GM06990 (cell line): ENCODE measurements around the gene CLSTN2.

Source experiments
- DNase-seq: peaks from one replicate; pipeline ENCODE4 v3.0.0-alpha.2; 2011; ENCODE audit not compliant: insufficient read length; ENCODE audit errors: extremely low read depth
- H3K27me3 ChIP-seq: replicated peaks from 2 replicates; pipeline ENCODE4 v1.6.0; 2011; ENCODE audit warnings: low read length; ENCODE audit not compliant: control insufficient read depth, insufficient read depth
- H3K36me3 ChIP-seq: 2 replicates; pipeline ENCODE4 v1.5.1; 2011; ENCODE audit warnings: low read length; ENCODE audit not compliant: control insufficient read depth, insufficient read depth
- H3K4me3 ChIP-seq: replicated peaks from 2 replicates; pipeline ENCODE4 v1.5.1; 2011; ENCODE audit warnings: low read depth, mild to moderate bottlenecking, control low read depth, low read length
- CTCF ChIP-seq: IDR thresholded peaks from 2 replicates; pipeline ENCODE4 v1.5.1; 2011; ENCODE audit warnings: low read length, control low read depth, mild to moderate bottlenecking, inconsistent platforms; ENCODE audit not compliant: insufficient read depth, poor library complexity, severe bottlenecking

The CLSTN2 gene

GRCh38 chr3:139928708-139929505 is 6.1 kb upstream of the CLSTN2 start:
- Histone ChIP-seq H3K27me3 (peaks cover 2% of the 10 kb centered on the region), H3K4me3 (no peak overlapping the region), H3K36me3 (no peaks in the 10 kb centered on the region)
- DNase-seq = no peak
- no peak for TF ChIP-seq CTCF

- DNase-seq = no peak
- peaks cover 2% of the 10 kb centered on the region for H3K27me3 ChIP-seq
- H3K36me3 ChIP-seq = no peaks in the 10 kb centered on the region
- no peak overlapping the region for H3K4me3 ChIP-seq
- no peak for TF ChIP-seq CTCF
These were observed 4.8 kb upstream of the CLSTN2 start for GRCh38 chr3:139930211-139930610.

GRCh38 chr3:139933766-139934165 is 1.2 kb upstream of the CLSTN2 start:
- peaks cover 4% of the 10 kb centered on the region for H3K27me3 ChIP-seq

GRCh38 chr3:139934613-139935015 is 371 bp upstream of the CLSTN2 start:
- peak; percentile 9 for DNase-seq
- TF ChIP-seq CTCF = peak; percentile 46
- Histone ChIP-seq H3K36me3 (no peaks in the 10 kb centered on the region), H3K4me3 (no peak overlapping the region; the same call in 1 of the 2 replicates), H3K27me3 (peaks cover 4% of the 10 kb centered on the region)

More at GRCh38 chr3:139933766-139934165, 1.2 kb upstream of the CLSTN2 start:
- H3K36me3 ChIP-seq = no peaks in the 10 kb centered on the region
- H3K4me3 ChIP-seq = no peak overlapping the region
- DNase-seq = no peak
- no peak for TF ChIP-seq CTCF

- Histone ChIP-seq H3K36me3 (no peaks in the 10 kb centered on the region), H3K27me3 (peaks cover 4% of the 10 kb centered on the region), H3K4me3 (peak overlapping the region; percentile 37)
- peak; percentile 3 for DNase-seq
- TF ChIP-seq CTCF = no peak
These were observed 1.2 kb downstream of the CLSTN2 start for GRCh38 chr3:139935866-139936817.
